Liver (tissue), 3 donors: ENCODE measurements around the gene KLK13.

Source experiments
- CTCF ChIP-seq: fragments of 150-350 bp; IDR thresholded peaks from 2 replicates; pipeline ENCODE4 v1.5.1; 2017; ENCODE audit warnings: improper control_type of control experiment, low read depth, low read length; ENCODE audit not compliant: missing input control
- GABPA ChIP-seq, 2 donors: IDR thresholded peaks in 1 of 2; conservative IDR thresholded peaks in 1 of 2; 2 replicates each; pipeline ENCODE4 v1.6.1; 2016; ENCODE audit warnings: antibody characterized with exemption in 2 of 2, mild to moderate bottlenecking in 1 of 2, moderate library complexity in 1 of 2
- RAD21 ChIP-seq, 2 donors: IDR thresholded peaks; 2 replicates each; pipeline ENCODE4 v1.6.1; 2016; ENCODE audit warnings: antibody characterized with exemption in 2 of 2, mild to moderate bottlenecking in 2 of 2
- RXRA ChIP-seq, 2 donors: IDR thresholded peaks; 2 replicates each; pipeline ENCODE4 v1.6.1; 2017 to 2018; ENCODE audit warnings: antibody characterized with exemption in 2 of 2, mild to moderate bottlenecking in 1 of 2
- SP1 ChIP-seq: IDR thresholded peaks from 2 replicates; pipeline ENCODE4 v1.6.1; 2018; ENCODE audit warnings: antibody characterized with exemption, mild to moderate bottlenecking
- ZBTB33 ChIP-seq: IDR thresholded peaks from 2 replicates; pipeline ENCODE4 v1.6.1; 2016; ENCODE audit warnings: antibody characterized with exemption
- donor health status: healthy.
- donor health status: healthy.

GRCh38 chr19:51101171-51101865 lies 36.4 kb upstream of the KLK13 start:
- no peak for TF ChIP-seq CTCF
- no peak for TF ChIP-seq RXRA (IDR thresholded peaks at IDR 0.05)
- TF ChIP-seq ZBTB33: no peak
- no peak for TF ChIP-seq GABPA (IDR thresholded peaks at IDR 0.05 in 1 of 2, conservative IDR thresholded peaks at IDR 0.05 in 1 of 2)
- TF ChIP-seq RAD21 (IDR thresholded peaks at IDR 0.05): no peak
- no peak for TF ChIP-seq SP1
